BJ (cell line): ENCODE results near the gene DDX24. TPM values are rescaled to one million over a fixed set of nuclear protein-coding genes. Genes with fewer than 3 reads are reported as not detected.

Experiments
- CTCF ChIA-PET: fragments of 350-600 bp; formaldehyde crosslinking; extraction: SDS; loops from one replicate; lab custom pipeline; 2021; ENCODE audit warnings: antibody characterized with exemption, inconsistent platforms; lab: Yijun Ruan, JAX
- POLR2A ChIA-PET: fragments of 300-600 bp; sonication (Branson Sonifier 250); formaldehyde crosslinking; extraction: SDS; loops from one replicate; lab custom pipeline; 2021; ENCODE audit warnings: antibody characterized with exemption; lab: Charles Lee
- DNase-seq: peaks from one replicate; pipeline ENCODE4 v3.0.0-alpha.2; 2011; ENCODE audit warnings: low read depth
- H3K27me3 ChIP-seq: 2 replicates; pipeline ENCODE4 v1.6.0; 2011; ENCODE audit warnings: low read length; ENCODE audit not compliant: control insufficient read depth, insufficient read depth
- H3K36me3 ChIP-seq: 2 replicates; pipeline ENCODE4 v1.5.1; 2011; ENCODE audit warnings: low read length; ENCODE audit not compliant: control insufficient read depth, insufficient read depth
- H3K4me3 ChIP-seq: 2 replicates; pipeline ENCODE4 v1.5.1; 2011; ENCODE audit warnings: low read depth, mild to moderate bottlenecking, control low read depth, low read length
- polyA plus RNA-seq: library from polyadenylated mRNA; depleted of rRNA; stranded (reverse); fragments of >200 nt; gene quantifications from 2 replicates; pipeline ENCODE4 v1.2.3, GENCODE V29; 2011
- TF ChIP-seq, protein P1 (sequence below): IDR thresholded peaks from 2 replicates; pipeline ENCODE4 v1.5.1; 2011; ENCODE audit warnings: low read depth, mild to moderate bottlenecking, control low read depth, inconsistent platforms, low read length, moderate library complexity; ENCODE audit not compliant: insufficient read depth

Gene DDX24
- polyA plus RNA-seq, 1 experiment, result 147 TPM

DNA sequence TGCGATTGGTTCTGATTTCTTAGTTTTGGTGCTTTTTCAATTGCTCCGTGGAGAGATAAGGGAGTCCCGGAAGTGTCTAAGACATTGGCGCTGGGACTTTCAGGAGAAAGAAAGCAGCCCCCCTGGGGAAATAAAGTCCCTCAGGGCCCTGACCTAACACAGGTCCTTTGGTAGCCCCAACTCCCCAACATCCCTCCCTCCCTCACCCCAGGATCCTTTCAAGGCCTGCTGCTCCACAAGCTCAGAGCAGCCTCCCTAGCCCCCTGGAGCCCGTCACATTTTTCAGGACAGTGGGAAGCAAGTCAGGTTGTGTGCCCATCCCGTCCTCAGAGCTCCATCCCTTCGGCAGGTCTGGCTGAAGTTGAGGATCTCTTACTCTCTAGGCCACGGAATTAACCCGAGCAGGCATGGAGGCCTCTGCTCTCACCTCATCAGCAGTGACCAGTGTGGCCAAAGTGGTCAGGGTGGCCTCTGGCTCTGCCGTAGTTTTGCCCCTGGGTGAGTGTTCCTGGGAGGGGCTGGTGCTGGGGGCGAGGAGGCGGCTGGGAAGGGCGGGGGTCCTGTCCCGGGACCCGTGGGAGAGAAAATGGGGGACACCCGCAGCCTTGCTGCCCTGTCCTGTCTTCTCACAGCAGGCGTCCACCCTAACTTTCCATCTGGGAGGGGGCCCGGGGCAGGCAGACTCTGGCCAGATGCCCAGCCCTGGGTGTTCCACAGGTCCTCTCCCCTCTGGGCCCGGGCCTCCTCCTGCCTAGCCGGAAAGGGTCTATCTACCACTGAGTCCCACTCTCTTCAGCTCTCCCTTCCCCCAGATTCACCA, 30.5 kb upstream of the DDX24 start:
- no peak for DNase-seq
- H3K27me3 ChIP-seq, result no peaks in the 10 kb centered on the region; the same call in 1 of the 2 replicates
- CTCF ChIA-PET, result interaction anchor here (1.1 kb wide), 1 partner anchor 21 kb away, joined by 3 read pairs; no protein-coding TSS in a partner anchor
- POLR2A ChIA-PET, result no interaction called here
- no peaks in the 10 kb centered on the region for H3K36me3 ChIP-seq
- H3K4me3 ChIP-seq, result no peak overlapping the region
- TF ChIP-seq, protein P1, sequence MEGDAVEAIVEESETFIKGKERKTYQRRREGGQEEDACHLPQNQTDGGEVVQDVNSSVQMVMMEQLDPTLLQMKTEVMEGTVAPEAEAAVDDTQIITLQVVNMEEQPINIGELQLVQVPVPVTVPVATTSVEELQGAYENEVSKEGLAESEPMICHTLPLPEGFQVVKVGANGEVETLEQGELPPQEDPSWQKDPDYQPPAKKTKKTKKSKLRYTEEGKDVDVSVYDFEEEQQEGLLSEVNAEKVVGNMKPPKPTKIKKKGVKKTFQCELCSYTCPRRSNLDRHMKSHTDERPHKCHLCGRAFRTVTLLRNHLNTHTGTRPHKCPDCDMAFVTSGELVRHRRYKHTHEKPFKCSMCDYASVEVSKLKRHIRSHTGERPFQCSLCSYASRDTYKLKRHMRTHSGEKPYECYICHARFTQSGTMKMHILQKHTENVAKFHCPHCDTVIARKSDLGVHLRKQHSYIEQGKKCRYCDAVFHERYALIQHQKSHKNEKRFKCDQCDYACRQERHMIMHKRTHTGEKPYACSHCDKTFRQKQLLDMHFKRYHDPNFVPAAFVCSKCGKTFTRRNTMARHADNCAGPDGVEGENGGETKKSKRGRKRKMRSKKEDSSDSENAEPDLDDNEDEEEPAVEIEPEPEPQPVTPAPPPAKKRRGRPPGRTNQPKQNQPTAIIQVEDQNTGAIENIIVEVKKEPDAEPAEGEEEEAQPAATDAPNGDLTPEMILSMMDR, result no peak

DNA sequence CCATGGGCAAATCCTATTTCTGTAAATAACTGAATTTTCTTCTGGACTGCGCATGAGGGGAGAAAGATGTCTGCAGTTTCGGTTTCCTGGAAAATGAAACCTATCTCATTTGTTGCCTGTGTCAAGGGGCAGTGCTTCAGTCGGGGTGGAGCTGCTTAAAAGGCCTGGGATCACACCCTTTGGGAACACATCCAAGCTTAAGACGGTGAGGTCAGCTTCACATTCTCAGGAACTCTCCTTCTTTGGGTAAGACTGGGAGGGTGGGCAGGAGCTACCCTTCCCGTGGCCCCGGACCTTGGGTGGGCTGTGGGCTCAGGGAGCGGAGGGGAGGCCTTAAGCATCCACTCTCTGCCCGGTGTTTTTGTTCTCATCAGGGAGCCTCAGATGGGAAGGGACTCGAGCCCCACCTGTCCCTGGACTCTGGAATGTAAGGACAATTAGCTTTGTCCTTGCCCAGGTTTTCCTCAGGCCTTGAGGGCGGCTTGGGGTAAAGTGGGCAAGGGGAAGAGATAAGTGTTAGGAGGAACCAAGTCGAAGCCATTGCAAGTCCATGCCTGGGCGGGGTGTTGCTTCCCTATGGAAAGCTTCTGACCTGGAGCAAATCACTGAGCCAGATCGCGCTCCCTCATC, 29.7 kb upstream of the DDX24 start, which contains the start of gene IFI27:
Gene IFI27 (plus strand): TSS at position 185 of the 630 bp plus-strand sequence.
- TF ChIP-seq, protein P1, result no peak
- DNase-seq, result no peak
- ChIA-PET POLR2A (no interaction called here), CTCF (interaction anchor here (0.8 to 1.2 kb wide), 2 partner anchors 11 to 26 kb away, joined by 3 read pairs; no protein-coding TSS in a partner anchor)
- H3K27me3 ChIP-seq, result no peaks in the 10 kb centered on the region
- H3K4me3 ChIP-seq, result no peak within 1 kb of the TSS
- no peaks in the 10 kb centered on the region for H3K36me3 ChIP-seq

GRCh38 chr14:94109915-94110250, 28.9 kb upstream of the DDX24 start:
- ChIA-PET POLR2A (no interaction called here), CTCF (interaction anchor here (0.8 to 1.2 kb wide), 2 partner anchors 12 to 27 kb away, joined by 3 read pairs; no protein-coding TSS in a partner anchor)
- no peak for DNase-seq
- TF ChIP-seq, protein P1, result no peak
- Histone ChIP-seq H3K4me3 (no peak overlapping the region), H3K36me3 (no peaks in the 10 kb centered on the region), H3K27me3 (no peaks in the 10 kb centered on the region)

DNA sequence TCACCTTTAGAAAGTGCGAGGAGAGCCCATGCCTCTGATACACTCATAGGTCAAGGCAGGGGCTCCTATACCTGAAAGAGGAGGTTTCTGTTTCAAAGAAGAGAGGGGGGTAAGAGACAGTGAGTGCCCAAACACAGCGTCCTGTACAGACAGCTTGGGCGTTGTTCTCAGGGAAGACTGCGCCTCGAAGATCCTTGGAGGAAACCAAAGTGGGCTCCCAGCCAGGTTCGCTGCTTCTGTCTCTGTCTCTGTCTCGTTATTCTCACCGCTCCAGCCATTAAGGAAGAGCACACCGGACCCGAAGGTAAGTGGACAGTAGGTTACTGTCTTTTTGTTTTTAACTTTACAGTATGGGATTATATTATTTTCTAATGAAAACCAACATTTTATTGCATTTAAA, 23.7 kb upstream of the DDX24 start:
- TF ChIP-seq, protein P1, result no peak
- no peak for DNase-seq
- Histone ChIP-seq H3K4me3 (no peak overlapping the region), H3K36me3 (no peaks in the 10 kb centered on the region; the same call in 1 of the 2 replicates), H3K27me3 (no peaks in the 10 kb centered on the region)
- ChIA-PET CTCF (no interaction called here), POLR2A (interaction anchor here (0.6 kb wide), 1 partner anchor 132 kb away, joined by 3 read pairs; no protein-coding TSS in a partner anchor)

GRCh38 chr14:94103554-94104150, 22.6 kb upstream of the DDX24 start:
- POLR2A ChIA-PET, result no interaction called here
- CTCF ChIA-PET, result no interaction called here
- no peak for DNase-seq
- TF ChIP-seq, protein P1, result no peak
- H3K36me3 ChIP-seq, result no peaks in the 10 kb centered on the region; the same call in 1 of the 2 replicates
- no peaks in the 10 kb centered on the region for H3K27me3 ChIP-seq
- no peak overlapping the region for H3K4me3 ChIP-seq
